VCaP (cell line): Measurements from ENCODE around the gene ZHX3.

Source experiments
- H3K27ac ChIP-seq: fragments of 450-650 bp; 2 replicates; pipeline ENCODE4 v1.5.1; 2017
- CTCF ChIP-seq: fragments of 450-650 bp; conservative IDR thresholded peaks from 2 replicates; pipeline ENCODE4 v1.5.1; 2017; ENCODE audit warnings: mild to moderate bottlenecking, moderate library complexity

ZHX3 gene

GRCh38 chr20:41232973-41233926 lies 84.3 kb downstream of the ZHX3 start:
- H3K27ac ChIP-seq = peak overlapping the region; percentile 51; the same call in 1 of the 2 replicates
- TF ChIP-seq CTCF = no peak

GRCh38 chr20:41231136-41231535 lies 86.4 kb downstream of the ZHX3 start:
- TF ChIP-seq CTCF = no peak
- H3K27ac ChIP-seq = no peak overlapping the region

GRCh38 chr20:41230136-41230535 lies 87.4 kb downstream of the ZHX3 start:
- H3K27ac ChIP-seq = no peak overlapping the region
- TF ChIP-seq CTCF = no peak

- TF ChIP-seq CTCF = no peak
- no peak overlapping the region for H3K27ac ChIP-seq
These were observed 88.3 kb downstream of the ZHX3 start for GRCh38 chr20:41229259-41229658.

GRCh38 chr20:41228858-41229257 lies 88.7 kb downstream of the ZHX3 start:
- H3K27ac ChIP-seq = no peak overlapping the region
- no peak for TF ChIP-seq CTCF

GRCh38 chr20:41226426-41226825 lies 91.1 kb downstream of the ZHX3 start:
- no peak overlapping the region for H3K27ac ChIP-seq
- TF ChIP-seq CTCF = no peak

- no peak for TF ChIP-seq CTCF
- H3K27ac ChIP-seq = no peak overlapping the region
These were observed 92.4 kb downstream of the ZHX3 start for GRCh38 chr20:41225091-41225490.
